Effector CD4-positive, alpha-beta T cell (primary cell): Measurements from ENCODE around the gene NUP58.

ENCODE experiments used
- DNase-seq: peaks from one replicate; pipeline ENCODE4 v3.0.0-alpha.2; 2020

Gene NUP58

GRCh38 chr13:25378528-25378927 lies 77.1 kb downstream of the NUP58 start:
- no peak for DNase-seq

GRCh38 chr13:25379011-25379410 lies 77.6 kb downstream of the NUP58 start:
- no peak for DNase-seq

- no peak for DNase-seq
These were observed 78.7 kb downstream of the NUP58 start for GRCh38 chr13:25380082-25380481.

- DNase-seq: no peak
These were observed 79.4 kb downstream of the NUP58 start for GRCh38 chr13:25380741-25381324.

- no peak for DNase-seq
These were observed 83.5 kb downstream of the NUP58 start for GRCh38 chr13:25384758-25385410.

- DNase-seq: no peak
These were observed 90.5 kb downstream of the NUP58 start for GRCh38 chr13:25391932-25392331.
